ENCODE measurements around the gene CCDC88C.

GRCh38 chr14:91371011-91371989, 46.3 kb downstream of the CCDC88C start:
- no peak for TF ChIP-seq EZH2 (IDR thresholded peaks at IDR 0.05; ENCODE audit: borderline replicate concordance, low read length)
- TF ChIP-seq CTCF (IDR thresholded peaks at IDR 0.05; ENCODE audit: low read length) = no peak
